Measurements from ENCODE around the gene AP1S3. TPM values are rescaled to one million over a fixed set of nuclear protein-coding genes. Genes with fewer than 3 reads are reported as not detected.
"Not testable (repeated sequence)": the region's sequence is repeated elsewhere in the genome, so short reads cannot be mapped to it uniquely, and the experiment has no call there.

The AP1S3 gene
- polyA plus RNA-seq, 6 donors from 2014 or later: 7.6 to 17.5 (median 12.2) TPM

DNA sequence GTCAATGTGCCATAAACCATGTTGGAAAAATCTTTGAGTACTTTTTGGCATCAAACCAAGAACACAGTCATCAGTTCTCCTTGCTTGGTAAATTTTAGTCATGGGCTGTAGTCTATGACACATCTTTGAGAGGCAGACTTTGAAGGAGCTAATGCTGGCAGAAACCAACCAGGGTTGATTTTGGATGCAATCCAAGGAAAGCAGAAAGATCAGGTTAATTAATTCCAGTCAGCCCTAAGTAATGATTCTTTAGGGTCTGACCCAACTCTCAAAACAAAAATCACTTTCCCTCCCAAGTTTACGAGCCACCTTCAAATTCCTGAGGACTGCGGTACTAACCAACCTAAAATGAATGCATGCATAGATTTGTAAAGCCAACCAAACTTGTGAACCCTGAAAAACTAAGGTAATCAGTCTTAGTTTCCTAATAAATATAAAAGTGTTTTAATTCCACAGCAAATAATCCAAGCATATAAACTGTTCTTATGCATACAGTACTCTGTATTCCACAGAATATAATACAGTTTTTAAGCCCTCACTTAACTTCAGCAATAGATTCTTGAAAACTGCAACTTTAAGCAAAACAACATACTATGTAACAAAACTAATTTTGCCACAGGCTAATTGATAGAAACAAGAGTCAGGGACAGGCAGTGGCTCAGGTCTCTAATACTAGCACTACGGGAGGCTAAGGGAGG lies 22.0 kb downstream of the AP1S3 start:
- Mint-ChIP-seq H3K9me3 (no peaks in the 10 kb centered on the region), H3K4me1 (peaks cover 21 to 49% (median 44%) of the 10 kb centered on the region in 3 donors), H3K36me3 (no peaks in the 10 kb centered on the region), H3K27me3 (no peaks in the 10 kb centered on the region), H3K4me3 (peak overlapping the region in 1 of 8 donors; percentile 52), H3K27ac (peak overlapping the region in 4 of 6 donors; percentile 6 to 77 (median 40))
- DNase-seq (no peak), ATAC-seq (ENCODE audit: low read depth in 2 of 2) (no peak)

DNA sequence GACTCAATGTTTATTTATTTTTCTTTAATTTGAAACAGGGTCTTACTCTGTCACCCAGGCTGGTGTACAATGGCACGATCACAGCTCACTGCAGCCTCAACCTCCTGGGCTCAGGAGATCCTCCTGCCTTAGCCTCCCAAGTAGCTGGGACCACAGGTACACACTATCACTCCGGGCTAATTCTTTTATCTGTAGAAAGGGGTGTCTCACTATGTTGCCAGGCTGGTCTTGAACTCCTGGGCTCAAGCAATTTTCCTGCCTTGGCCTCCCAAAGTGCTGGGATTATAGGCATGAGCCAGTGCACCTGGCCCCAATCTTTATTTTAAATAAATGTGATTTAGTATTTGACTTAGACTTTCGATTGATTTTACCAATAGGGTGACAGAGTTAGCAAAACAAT lies 22.6 kb downstream of the AP1S3 start:
- not testable (repeated sequence) for ATAC-seq (ENCODE audit: low read depth in 2 of 2); H3K9me3 Mint-ChIP-seq; DNase-seq; H3K4me3 Mint-ChIP-seq; H3K27me3 Mint-ChIP-seq; H3K36me3 Mint-ChIP-seq
- Mint-ChIP-seq H3K27ac (peak overlapping the region in 2 of 6 donors; percentile 6 to 24), H3K4me1 (peaks cover 21 to 54% (median 47%) of the 10 kb centered on the region in 3 donors)

DNA sequence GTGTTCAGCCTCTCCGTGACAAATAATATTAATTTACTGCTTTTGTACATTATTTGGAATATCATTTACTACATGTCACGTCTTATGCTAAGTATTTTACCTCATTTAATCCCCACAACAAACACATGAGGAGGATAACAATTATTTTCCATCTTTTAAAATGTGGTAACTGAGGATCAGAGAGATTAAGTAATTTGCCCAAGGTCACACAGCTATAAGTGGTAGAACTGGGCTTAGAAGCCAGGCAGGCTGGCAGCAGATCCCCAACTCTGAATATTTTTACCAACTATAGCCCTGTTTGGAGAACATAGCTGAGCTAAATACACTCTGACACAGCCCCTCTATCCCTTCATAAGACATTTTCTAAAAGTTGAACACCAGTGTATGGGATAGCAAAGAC lies 24.1 kb downstream of the AP1S3 start:
- no peak for ATAC-seq (ENCODE audit: low read depth in 2 of 2)
- no peak overlapping the region for H3K4me3 Mint-ChIP-seq

DNA sequence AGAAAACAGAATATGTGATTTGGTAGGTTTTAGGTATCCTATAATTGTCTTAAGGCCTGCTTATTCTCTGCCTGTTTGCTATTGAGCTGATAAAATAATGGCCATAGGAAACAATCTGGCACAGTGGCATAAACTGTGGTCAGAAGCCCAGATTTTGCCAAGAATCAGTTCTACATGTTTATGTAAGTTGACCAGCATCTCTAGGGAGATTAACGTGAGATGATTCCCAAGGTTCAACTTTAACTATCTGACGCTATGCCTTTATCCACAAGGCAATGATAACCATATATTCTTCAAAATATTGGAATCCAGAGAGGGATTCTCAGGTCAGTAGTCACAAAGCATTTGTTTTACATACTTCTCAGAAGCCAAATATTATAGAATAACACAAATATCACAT lies 25.6 kb downstream of the AP1S3 start:
- no peak for ATAC-seq (ENCODE audit: low read depth in 2 of 2)
- no peak for DNase-seq
- no peaks in the 10 kb centered on the region for H3K9me3 Mint-ChIP-seq
- H3K27me3 Mint-ChIP-seq: no peaks in the 10 kb centered on the region
- H3K4me1 Mint-ChIP-seq: peaks cover 14 to 51% (median 35%) of the 10 kb centered on the region in 3 donors
- H3K4me3 Mint-ChIP-seq: no peak overlapping the region
- no peaks in the 10 kb centered on the region for H3K36me3 Mint-ChIP-seq
- peak overlapping the region in 2 of 6 donors; percentile 9 to 49 for H3K27ac Mint-ChIP-seq

More for the DNA sequence above, 24.1 kb downstream of the AP1S3 start:
- Mint-ChIP-seq H3K4me1 (peaks cover 21 to 57% (median 43%) of the 10 kb centered on the region in 3 donors), H3K27ac (peak overlapping the region in 2 of 6 donors; percentile 10 to 78), H3K9me3 (no peaks in the 10 kb centered on the region), H3K27me3 (no peaks in the 10 kb centered on the region), H3K36me3 (no peaks in the 10 kb centered on the region)
- DNase-seq: no peak

DNA sequence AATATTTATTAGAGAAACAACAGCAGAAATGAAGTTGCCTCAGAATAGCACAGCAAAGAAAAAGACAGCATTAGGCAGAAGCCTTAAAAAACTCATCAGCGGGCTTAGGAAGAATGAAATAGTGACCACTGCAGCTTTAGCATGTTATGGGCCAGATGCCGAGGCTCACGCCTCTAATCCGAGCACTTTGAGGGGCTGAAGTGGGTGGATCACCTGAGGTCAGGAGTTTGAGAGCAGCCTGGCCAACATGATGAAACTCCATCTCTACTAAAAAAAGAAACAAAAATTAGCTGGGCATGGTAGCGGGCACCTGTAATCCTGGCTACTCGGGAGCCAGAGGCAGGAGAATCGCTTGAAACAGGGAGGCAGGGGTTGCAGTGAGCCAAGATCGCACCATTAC lies 32.4 kb downstream of the AP1S3 start:
- DNase-seq: no peak
- Mint-ChIP-seq H3K9me3 (peaks cover 0 to 6% (median 0%) of the 10 kb centered on the region in 7 donors), H3K4me1 (peaks cover 12 to 58% (median 32%) of the 10 kb centered on the region in 3 donors), H3K36me3 (peaks cover 0 to 13% of the 10 kb centered on the region in 2 donors), H3K27ac (peak overlapping the region in 4 of 6 donors; percentile 50 to 97 (median 66)), H3K27me3 (no peaks in the 10 kb centered on the region), H3K4me3 (peak overlapping the region in 3 of 8 donors; percentile 21 to 39 (median 32))
- no peak for ATAC-seq (ENCODE audit: low read depth in 2 of 2)

DNA sequence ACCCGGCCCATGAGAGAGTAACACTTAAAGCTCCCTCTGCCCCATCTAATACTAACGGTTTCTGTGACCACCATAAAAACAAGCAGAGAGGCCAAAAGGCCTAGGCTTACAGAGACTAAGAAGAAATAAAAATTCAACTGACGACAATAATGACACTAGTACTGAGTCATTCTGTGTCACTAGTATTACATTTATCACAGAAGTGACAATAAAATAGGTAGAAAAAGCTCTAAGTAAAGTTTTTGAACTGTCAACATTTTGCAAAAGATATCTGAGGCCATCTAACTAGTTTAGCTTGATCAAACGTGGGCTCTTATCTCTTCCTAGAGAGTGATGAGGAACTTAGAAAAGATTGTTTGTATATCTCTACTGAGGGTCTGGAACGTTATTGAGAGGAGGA lies 35.6 kb downstream of the AP1S3 start:
- no peaks in the 10 kb centered on the region for H3K27me3 Mint-ChIP-seq
- DNase-seq (no peak), ATAC-seq (ENCODE audit: low read depth in 2 of 2) (no peak)
- H3K4me3 Mint-ChIP-seq: peak overlapping the region in 1 of 8 donors; percentile 20
- H3K4me1 Mint-ChIP-seq: peaks cover 28 to 72% (median 49%) of the 10 kb centered on the region in 3 donors
- peak overlapping the region; percentile 20 to 90 (median 50) for H3K27ac Mint-ChIP-seq
- peaks cover 0 to 13% of the 10 kb centered on the region in 2 donors for H3K36me3 Mint-ChIP-seq
- peaks cover 0 to 6% (median 0%) of the 10 kb centered on the region in 7 donors for H3K9me3 Mint-ChIP-seq

DNA sequence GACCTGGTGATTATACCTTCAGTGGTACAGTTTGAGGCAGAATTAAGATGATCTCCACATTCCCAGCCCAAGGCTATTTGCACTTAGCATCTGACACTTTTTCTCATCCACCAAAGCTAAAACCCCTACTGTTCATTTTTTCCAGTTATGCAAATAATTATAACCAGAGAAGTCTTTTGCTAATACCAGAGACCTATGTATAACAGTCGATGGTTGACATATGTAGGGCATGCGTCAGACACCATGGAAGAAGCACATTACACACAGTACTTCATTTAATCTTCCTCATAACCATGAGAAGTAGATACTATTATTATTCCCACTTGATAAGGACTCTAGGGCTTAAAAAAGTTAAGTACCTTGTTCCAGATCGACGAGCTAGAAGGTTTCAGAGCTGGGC lies 36.5 kb downstream of the AP1S3 start:
- peak overlapping the region in 4 of 6 donors; percentile 30 to 91 (median 48) for H3K27ac Mint-ChIP-seq
- ATAC-seq (ENCODE audit: low read depth in 2 of 2) (no peak), DNase-seq (no peak)
- H3K4me1 Mint-ChIP-seq: peaks cover 28 to 67% (median 53%) of the 10 kb centered on the region in 3 donors
- no peaks in the 10 kb centered on the region for H3K27me3 Mint-ChIP-seq
- H3K36me3 Mint-ChIP-seq: peaks cover 0 to 13% of the 10 kb centered on the region in 2 donors
- H3K9me3 Mint-ChIP-seq: peaks cover 0 to 6% (median 0%) of the 10 kb centered on the region in 7 donors
- no peak overlapping the region for H3K4me3 Mint-ChIP-seq

- H3K4me3 Mint-ChIP-seq: peak overlapping the region in 2 of 8 donors; percentile 2 to 59
- DNase-seq (peak; percentile 19), ATAC-seq (ENCODE audit: low read depth in 2 of 2) (peak; percentile 82 to 83)
- peaks cover 28 to 49% (median 47%) of the 10 kb centered on the region in 3 donors for H3K4me1 Mint-ChIP-seq
- H3K36me3 Mint-ChIP-seq: peaks cover 0 to 13% of the 10 kb centered on the region in 2 donors
- H3K27me3 Mint-ChIP-seq: no peaks in the 10 kb centered on the region
- peaks cover 0 to 10% (median 2%) of the 10 kb centered on the region in 7 donors for H3K9me3 Mint-ChIP-seq
- peak overlapping the region; percentile 17 to 88 (median 48) for H3K27ac Mint-ChIP-seq
Measured at GRCh38 chr2:223797811-223798721, 39.3 kb downstream of the AP1S3 start.

GRCh38 chr2:223797037-223797436 lies 40.3 kb downstream of the AP1S3 start:
- H3K27me3 Mint-ChIP-seq: no peaks in the 10 kb centered on the region
- H3K4me1 Mint-ChIP-seq: peaks cover 27 to 46% (median 45%) of the 10 kb centered on the region in 3 donors
- peak overlapping the region in 2 of 6 donors; percentile 48 to 89 for H3K27ac Mint-ChIP-seq
- DNase-seq: no peak
- H3K36me3 Mint-ChIP-seq: peaks cover 0 to 12% of the 10 kb centered on the region in 2 donors
- peaks cover 0 to 18% (median 5%) of the 10 kb centered on the region in 7 donors for H3K9me3 Mint-ChIP-seq
- ATAC-seq (ENCODE audit: low read depth in 2 of 2): no peak
- H3K4me3 Mint-ChIP-seq: peak overlapping the region in 1 of 8 donors; percentile 23

- Mint-ChIP-seq H3K27ac (peak overlapping the region in 4 of 6 donors; percentile 68 to 79 (median 74)), H3K9me3 (peaks cover 0 to 11% (median 5%) of the 10 kb centered on the region in 7 donors), H3K4me1 (peaks cover 32 to 59% (median 47%) of the 10 kb centered on the region in 3 donors)
Measured at GRCh38 chr2:223789423-223789822, 48.0 kb downstream of the AP1S3 start.

GRCh38 chr2:223788826-223789225 lies 48.6 kb downstream of the AP1S3 start:
- no peaks in the 10 kb centered on the region for H3K27me3 Mint-ChIP-seq
- no peak for DNase-seq
- no peak overlapping the region for H3K4me3 Mint-ChIP-seq
- peaks cover 38 to 65% (median 53%) of the 10 kb centered on the region in 3 donors for H3K4me1 Mint-ChIP-seq
- ATAC-seq (ENCODE audit: low read depth in 2 of 2): no peak
- H3K27ac Mint-ChIP-seq: peak overlapping the region; percentile 3 to 86 (median 73)
- H3K36me3 Mint-ChIP-seq: peaks cover 0 to 4% of the 10 kb centered on the region in 2 donors
- peaks cover 0 to 11% (median 5%) of the 10 kb centered on the region in 7 donors for H3K9me3 Mint-ChIP-seq

More at GRCh38 chr2:223789423-223789822, 48.0 kb downstream of the AP1S3 start:
- Mint-ChIP-seq H3K27me3 (no peaks in the 10 kb centered on the region), H3K36me3 (peaks cover 0 to 4% of the 10 kb centered on the region in 2 donors), H3K4me3 (no peak overlapping the region)
- DNase-seq (no peak), ATAC-seq (ENCODE audit: low read depth in 2 of 2) (no peak)

GRCh38 chr2:223788106-223788505 lies 49.3 kb downstream of the AP1S3 start:
- H3K9me3 Mint-ChIP-seq; H3K36me3 Mint-ChIP-seq; H3K4me3 Mint-ChIP-seq; H3K27me3 Mint-ChIP-seq; DNase-seq; ATAC-seq (ENCODE audit: low read depth in 2 of 2): not testable (repeated sequence)
- Mint-ChIP-seq H3K27ac (peak overlapping the region in 3 of 6 donors; percentile 72 to 96 (median 90)), H3K4me1 (peaks cover 40 to 68% (median 53%) of the 10 kb centered on the region in 3 donors)

DNA sequence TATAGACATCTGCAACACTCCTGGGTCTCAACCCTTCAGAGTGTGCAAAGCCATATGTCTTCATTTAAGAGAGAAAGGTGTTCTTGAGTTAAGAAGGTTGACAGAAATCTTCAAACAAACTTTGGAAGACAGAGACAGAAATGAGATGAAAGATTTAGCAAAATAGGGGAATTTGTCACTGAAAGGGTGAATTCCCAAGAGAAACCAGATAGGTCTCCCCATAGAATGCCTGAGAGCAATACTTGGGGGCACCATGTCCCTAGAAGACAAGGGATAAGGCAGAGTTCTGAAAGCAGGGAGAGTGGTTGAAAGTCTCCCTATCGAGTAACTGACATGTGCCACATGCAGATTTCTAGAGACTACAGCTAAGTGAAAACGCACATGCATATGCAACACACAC lies 50.0 kb downstream of the AP1S3 start:
- ATAC-seq (ENCODE audit: low read depth in 2 of 2) (peak; percentile 77), DNase-seq (peak; percentile 11)
- H3K27me3 Mint-ChIP-seq: no peaks in the 10 kb centered on the region
- peaks cover 42 to 68% (median 53%) of the 10 kb centered on the region in 3 donors for H3K4me1 Mint-ChIP-seq
- H3K27ac Mint-ChIP-seq: peak overlapping the region; percentile 82 to 96 (median 92)
- peak overlapping the region in 3 of 8 donors; percentile 6 to 59 (median 41) for H3K4me3 Mint-ChIP-seq
- peaks cover 0 to 4% of the 10 kb centered on the region in 2 donors for H3K36me3 Mint-ChIP-seq
- H3K9me3 Mint-ChIP-seq: peaks cover 0 to 3% (median 0%) of the 10 kb centered on the region in 7 donors
